Duodenal mucosa (tissue), 2 donors: ENCODE measurements around the gene CARMIL1.

Experiments used
- H3K27ac ChIP-seq: one replicate; pipeline ENCODE4 v1.7.0; 2013; ENCODE audit warnings: low read depth, low read length
- H3K27me3 ChIP-seq, 2 donors: one replicate each; pipeline ENCODE4 v1.7.0; 2013; ENCODE audit warnings: low read length in 2 of 2, control low read depth in 1 of 2; ENCODE audit not compliant: insufficient read depth in 2 of 2, control insufficient read depth in 1 of 2
- H3K36me3 ChIP-seq, 2 donors: one replicate each; pipeline ENCODE4 v1.7.0; 2013; ENCODE audit warnings: low read length in 2 of 2, control low read depth in 1 of 2; ENCODE audit not compliant: insufficient read depth in 2 of 2, control insufficient read depth in 1 of 2
- H3K4me1 ChIP-seq, 2 donors: one replicate each; pipeline ENCODE4 v1.7.0; 2013; ENCODE audit warnings: low read length in 2 of 2, control low read depth in 1 of 2; ENCODE audit not compliant: insufficient read depth in 2 of 2, control insufficient read depth in 1 of 2
- H3K4me3 ChIP-seq, 2 donors: one replicate each; pipeline ENCODE4 v1.7.0; 2013; ENCODE audit warnings: low read length in 2 of 2, low read depth in 1 of 2
- H3K9ac ChIP-seq, 2 donors: one replicate each; pipeline ENCODE4 v1.7.0; 2013; ENCODE audit warnings: low read length in 2 of 2, low read depth in 1 of 2
- H3K9me3 ChIP-seq, 2 donors: one replicate each; pipeline ENCODE4 v1.7.0; 2013; ENCODE audit warnings: low read length in 2 of 2, control low read depth in 1 of 2; ENCODE audit not compliant: control insufficient read depth in 1 of 2

CARMIL1 gene

GRCh38 chr6:25427549-25427948, 148.4 kb downstream of the CARMIL1 start:
- no peaks in the 10 kb centered on the region for H3K9me3 ChIP-seq
- no peaks in the 10 kb centered on the region for H3K36me3 ChIP-seq
- H3K27ac ChIP-seq: no peak overlapping the region
- no peak overlapping the region for H3K9ac ChIP-seq
- H3K4me3 ChIP-seq: no peak overlapping the region
- no peaks in the 10 kb centered on the region for H3K27me3 ChIP-seq
- peaks cover 6% of the 10 kb centered on the region in 2 donors for H3K4me1 ChIP-seq

DNA sequence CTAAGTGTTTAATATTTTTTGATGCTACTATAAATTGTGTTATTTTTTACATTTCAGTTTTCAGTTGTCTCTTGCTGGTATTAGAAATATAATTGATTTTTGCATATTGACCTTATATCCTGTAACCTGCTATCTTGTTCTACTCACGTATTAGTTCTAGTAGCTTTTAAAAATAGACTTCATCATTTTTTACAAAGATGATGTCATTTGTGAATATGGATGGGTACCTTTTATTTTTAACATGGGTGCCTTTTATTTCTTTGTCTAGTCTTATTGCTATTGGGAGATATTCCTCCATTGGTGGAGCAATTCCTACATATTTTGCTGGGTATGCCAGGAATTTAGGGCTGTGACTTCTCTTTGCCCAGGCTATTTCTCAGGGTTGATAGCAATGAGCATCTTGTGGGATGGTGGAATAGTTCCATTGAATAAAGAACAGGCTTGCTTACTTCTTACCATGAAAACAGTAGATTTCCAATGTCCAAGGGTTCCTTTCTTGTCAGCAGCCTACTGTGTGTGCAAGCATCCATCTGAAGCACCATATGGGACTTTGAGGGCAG, 149.7 kb downstream of the CARMIL1 start:
- Histone ChIP-seq H3K9me3 (no peaks in the 10 kb centered on the region), H3K9ac (no peak overlapping the region), H3K36me3 (no peaks in the 10 kb centered on the region), H3K27me3 (no peaks in the 10 kb centered on the region), H3K27ac (no peak overlapping the region), H3K4me1 (peaks cover 6% of the 10 kb centered on the region in 2 donors), H3K4me3 (no peak overlapping the region)

DNA sequence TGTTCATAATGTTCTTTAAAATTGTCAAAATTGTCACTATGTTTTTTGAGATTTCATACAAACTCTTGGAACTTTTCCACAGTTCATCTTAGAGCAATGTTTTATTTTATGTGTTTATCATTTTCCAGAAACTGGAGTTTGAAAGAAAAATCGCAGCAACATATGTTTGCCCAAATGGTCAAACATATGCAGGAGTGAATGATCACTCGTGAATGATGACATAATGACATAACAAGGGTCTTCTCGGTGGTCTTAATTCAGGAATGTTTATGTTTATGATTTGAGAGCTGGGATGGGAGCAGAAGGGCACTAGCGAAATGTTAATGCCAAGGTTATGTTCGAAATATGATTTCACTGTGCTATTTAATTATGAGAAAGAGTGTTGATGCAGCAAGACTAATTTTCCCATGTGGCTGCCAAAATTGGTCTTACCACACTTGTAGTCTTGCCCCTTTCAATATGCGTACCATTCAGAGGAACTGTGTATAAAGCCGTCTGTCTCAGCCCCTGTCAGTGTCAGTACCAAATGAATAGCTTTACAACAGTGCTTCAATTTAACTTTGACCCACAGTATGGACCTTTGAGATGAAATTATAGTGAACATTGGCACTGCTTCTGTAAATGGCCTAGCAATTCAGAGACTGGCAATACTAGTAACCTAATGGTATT, 152.3 kb downstream of the CARMIL1 start:
- H3K27ac ChIP-seq: no peak overlapping the region
- peaks cover 0 to 3% of the 10 kb centered on the region in 2 donors for H3K36me3 ChIP-seq
- H3K9me3 ChIP-seq: no peaks in the 10 kb centered on the region
- H3K4me3 ChIP-seq: no peak overlapping the region
- no peaks in the 10 kb centered on the region for H3K27me3 ChIP-seq
- H3K9ac ChIP-seq: no peak overlapping the region
- H3K4me1 ChIP-seq: peaks cover 6% of the 10 kb centered on the region in 2 donors

DNA sequence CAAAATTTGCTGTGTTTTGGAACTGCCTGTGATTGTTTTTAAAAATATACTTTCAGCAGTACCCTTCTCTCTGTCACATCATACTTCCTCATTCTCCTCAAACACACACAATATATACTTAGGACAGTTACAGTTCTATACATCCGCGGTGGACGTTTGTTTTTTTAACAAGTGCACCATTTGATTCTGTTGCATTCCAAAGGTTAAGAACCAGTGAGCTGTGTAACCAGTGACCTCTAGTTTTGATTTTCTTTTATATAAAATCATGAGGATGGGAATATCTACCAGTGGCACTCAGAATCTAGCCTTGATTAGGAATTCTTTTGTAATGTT, 152.8 kb downstream of the CARMIL1 start:
- Histone ChIP-seq H3K27ac (no peak overlapping the region), H3K4me3 (no peak overlapping the region), H3K9ac (no peak overlapping the region), H3K36me3 (peaks cover 0 to 6% of the 10 kb centered on the region in 2 donors), H3K4me1 (peaks cover 6% of the 10 kb centered on the region in 2 donors), H3K9me3 (no peaks in the 10 kb centered on the region), H3K27me3 (no peaks in the 10 kb centered on the region)

DNA sequence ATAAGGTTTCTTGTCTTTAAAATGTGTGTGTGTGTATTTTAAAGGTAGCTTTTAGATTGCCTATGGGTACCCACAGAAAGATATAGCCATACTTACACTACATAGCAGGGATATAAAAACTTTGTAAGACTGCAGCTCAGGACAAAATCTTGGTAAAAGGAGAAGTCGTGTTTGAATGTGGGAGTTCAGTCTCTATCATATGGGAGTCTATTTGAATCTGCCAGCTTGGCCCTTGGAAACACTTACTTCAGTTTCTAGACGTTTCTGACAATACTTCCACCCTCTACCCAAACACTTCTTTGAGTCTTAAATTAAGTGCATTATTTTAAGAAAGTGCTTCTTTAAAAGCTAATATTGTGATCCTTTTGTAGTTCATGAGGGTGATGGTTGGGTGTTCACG, 155.7 kb downstream of the CARMIL1 start:
- H3K4me3 ChIP-seq: no peak overlapping the region
- peaks cover 0 to 10% of the 10 kb centered on the region in 2 donors for H3K36me3 ChIP-seq
- H3K4me1 ChIP-seq: peaks cover 6% of the 10 kb centered on the region in 2 donors
- H3K27me3 ChIP-seq: no peaks in the 10 kb centered on the region
- no peak overlapping the region for H3K27ac ChIP-seq
- H3K9me3 ChIP-seq: no peaks in the 10 kb centered on the region
- H3K9ac ChIP-seq: no peak overlapping the region

DNA sequence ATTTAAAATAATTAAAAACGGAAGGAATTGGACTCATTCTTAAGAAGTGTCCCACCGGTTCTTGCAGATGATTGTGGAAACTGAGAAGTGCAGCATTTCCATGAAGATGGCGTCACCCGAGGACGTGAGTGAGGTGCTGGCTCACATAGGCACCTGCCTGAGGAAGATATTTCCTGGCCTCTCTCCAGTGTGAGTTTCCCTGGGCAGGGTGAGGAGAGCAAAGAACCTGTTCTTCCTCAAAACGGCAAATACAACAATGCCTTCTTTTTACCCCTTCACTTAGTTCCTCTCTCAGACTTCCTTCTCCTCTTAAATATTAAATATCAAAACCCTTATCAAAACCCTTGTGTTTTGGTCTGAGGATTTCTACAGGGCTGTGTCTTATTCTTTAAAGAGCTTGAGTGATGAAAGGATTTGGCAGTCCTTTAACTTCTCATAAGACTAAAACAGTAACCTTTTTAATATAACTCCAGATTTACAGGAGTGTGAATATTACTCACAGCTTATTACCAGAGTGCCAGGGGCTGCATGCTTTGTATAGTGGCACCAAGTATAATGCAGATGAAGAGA, 156.3 kb downstream of the CARMIL1 start:
- Histone ChIP-seq H3K4me3 (no peak overlapping the region), H3K9ac (no peak overlapping the region), H3K36me3 (peaks cover 0 to 10% of the 10 kb centered on the region in 2 donors), H3K27ac (no peak overlapping the region), H3K9me3 (no peaks in the 10 kb centered on the region), H3K27me3 (no peaks in the 10 kb centered on the region), H3K4me1 (peaks cover 6% of the 10 kb centered on the region in 2 donors)

DNA sequence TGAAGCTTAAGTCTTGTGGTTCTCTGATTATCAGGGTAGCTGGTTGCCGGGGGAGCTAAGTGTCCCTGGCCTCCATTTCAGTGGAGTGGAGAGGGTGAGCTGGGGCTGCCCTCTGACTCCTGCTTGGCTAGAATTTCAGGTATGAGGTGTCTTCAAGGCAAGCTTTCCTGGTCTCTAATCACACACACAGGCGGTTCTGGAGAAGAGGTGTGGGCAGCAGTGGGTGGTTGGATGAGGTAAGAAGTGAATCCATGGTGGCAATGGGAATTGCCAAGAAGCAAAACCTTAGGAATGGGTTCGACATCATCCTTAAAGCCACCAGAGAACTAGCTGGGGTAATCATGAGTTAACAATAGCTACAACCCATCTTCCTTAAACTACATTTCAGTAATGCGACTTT, 157.6 kb downstream of the CARMIL1 start:
- no peaks in the 10 kb centered on the region for H3K9me3 ChIP-seq
- no peaks in the 10 kb centered on the region for H3K27me3 ChIP-seq
- H3K9ac ChIP-seq: no peak overlapping the region
- H3K36me3 ChIP-seq: peaks cover 0 to 10% of the 10 kb centered on the region in 2 donors
- H3K4me3 ChIP-seq: no peak overlapping the region
- no peak overlapping the region for H3K27ac ChIP-seq
- H3K4me1 ChIP-seq: peaks cover 1 to 2% of the 10 kb centered on the region in 2 donors

DNA sequence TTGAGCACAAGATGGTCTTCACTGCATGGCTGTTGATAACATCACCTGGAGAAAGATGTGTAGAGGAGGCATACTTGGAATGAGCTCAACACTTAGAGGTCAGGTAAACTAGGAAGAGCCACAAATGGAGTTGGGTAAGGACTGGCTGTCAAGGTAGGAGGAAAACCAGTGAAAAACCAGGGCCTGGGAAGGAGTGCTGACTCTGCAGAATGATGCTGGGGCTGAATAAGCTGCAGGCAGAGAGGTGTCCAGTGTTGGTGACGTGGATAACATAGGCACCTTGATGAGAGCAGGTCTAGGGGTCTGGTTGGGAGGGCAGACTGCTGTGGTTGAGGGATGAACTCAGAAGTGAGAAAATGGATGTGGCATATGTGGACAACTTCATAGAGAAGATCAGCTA, 160.2 kb downstream of the CARMIL1 start:
- H3K9ac ChIP-seq: no peak overlapping the region
- H3K36me3 ChIP-seq: peaks cover 0 to 10% of the 10 kb centered on the region in 2 donors
- H3K9me3 ChIP-seq: no peaks in the 10 kb centered on the region
- no peaks in the 10 kb centered on the region for H3K4me1 ChIP-seq
- H3K4me3 ChIP-seq: no peak overlapping the region
- no peak overlapping the region for H3K27ac ChIP-seq
- H3K27me3 ChIP-seq: no peaks in the 10 kb centered on the region

GRCh38 chr6:25441663-25442270, 162.6 kb downstream of the CARMIL1 start:
- no peak overlapping the region for H3K27ac ChIP-seq
- no peaks in the 10 kb centered on the region for H3K27me3 ChIP-seq
- no peak overlapping the region for H3K9ac ChIP-seq
- H3K9me3 ChIP-seq: peaks cover 0 to 8% of the 10 kb centered on the region in 2 donors
- no peak overlapping the region for H3K4me3 ChIP-seq
- peaks cover 4 to 6% of the 10 kb centered on the region in 2 donors for H3K36me3 ChIP-seq
- H3K4me1 ChIP-seq: no peaks in the 10 kb centered on the region

- H3K4me1 ChIP-seq: no peaks in the 10 kb centered on the region
- H3K4me3 ChIP-seq: no peak overlapping the region
- no peaks in the 10 kb centered on the region for H3K27me3 ChIP-seq
- peaks cover 0 to 8% of the 10 kb centered on the region in 2 donors for H3K9me3 ChIP-seq
- H3K27ac ChIP-seq: no peak overlapping the region
- H3K36me3 ChIP-seq: peaks cover 4 to 6% of the 10 kb centered on the region in 2 donors
- H3K9ac ChIP-seq: no peak overlapping the region
These were observed 163.7 kb downstream of the CARMIL1 start for GRCh38 chr6:25442898-25443297.
